Cortex of kidney (tissue), 1 donor: Measurements from ENCODE around the gene LRATD1.
A peak's percentile ranks its signal among the peaks of the same experiment; 100 is the strongest.
"Not testable (repeated sequence)": the region's sequence is repeated elsewhere in the genome, so short reads cannot be mapped to it uniquely, and the experiment has no call there.

Experiments used
- DNase-seq: peaks from one replicate; lab custom pipeline; 2025; lab: John Stamatoyannopoulos, UW

The LRATD1 gene

GRCh38 chr2:14632133-14632936 lies at the start of gene LRATD1:
Gene LRATD1, plus strand, starts transcription at chr2:14632717. Its CDS starts 1,263 bp downstream, at chr2:14633980.
- DNase-seq: peak; percentile 47

- DNase-seq: no peak
Measured at GRCh38 chr2:14583059-14583458, 49.5 kb upstream of the LRATD1 start.

GRCh38 chr2:14583802-14584201 lies 48.7 kb upstream of the LRATD1 start:
- DNase-seq: no peak

GRCh38 chr2:14587119-14587518 lies 45.4 kb upstream of the LRATD1 start:
- no peak for DNase-seq

- no peak for DNase-seq
Measured at GRCh38 chr2:14601156-14601770, 31.3 kb upstream of the LRATD1 start.

- DNase-seq: no peak
Measured at GRCh38 chr2:14602309-14602708, 30.2 kb upstream of the LRATD1 start.

- no peak for DNase-seq
Measured at GRCh38 chr2:14603676-14604075, 28.8 kb upstream of the LRATD1 start.

GRCh38 chr2:14608245-14608644 lies 24.3 kb upstream of the LRATD1 start:
- no peak for DNase-seq

GRCh38 chr2:14614017-14614416 lies 18.5 kb upstream of the LRATD1 start:
- no peak for DNase-seq

- no peak for DNase-seq
Measured at GRCh38 chr2:14615121-14615520, 17.4 kb upstream of the LRATD1 start.

- no peak for DNase-seq
Measured at GRCh38 chr2:14615760-14616159, 16.8 kb upstream of the LRATD1 start.

- no peak for DNase-seq
Measured at GRCh38 chr2:14616342-14616741, 16.2 kb upstream of the LRATD1 start.

- no peak for DNase-seq
Measured at GRCh38 chr2:14616950-14617349, 15.6 kb upstream of the LRATD1 start.

GRCh38 chr2:14619441-14619840 lies 13.1 kb upstream of the LRATD1 start:
- no peak for DNase-seq

- DNase-seq: no peak
Measured at GRCh38 chr2:14621114-14621513, 11.4 kb upstream of the LRATD1 start.

- no peak for DNase-seq
Measured at GRCh38 chr2:14621906-14622549, 10.5 kb upstream of the LRATD1 start.

GRCh38 chr2:14622550-14622939 lies 10.0 kb upstream of the LRATD1 start:
- DNase-seq: not testable (repeated sequence)

GRCh38 chr2:14623237-14623636 lies 9.3 kb upstream of the LRATD1 start:
- no peak for DNase-seq

- DNase-seq: no peak
Measured at GRCh38 chr2:14626873-14627272, 5.6 kb upstream of the LRATD1 start.

GRCh38 chr2:14628901-14629300 lies 3.6 kb upstream of the LRATD1 start:
- no peak for DNase-seq

GRCh38 chr2:14631406-14632040 lies 994 bp upstream of the LRATD1 start:
- no peak for DNase-seq

- DNase-seq: no peak
Measured at GRCh38 chr2:14633061-14633460, 544 bp downstream of the LRATD1 start.
